DND-41 (cell line): Measurements from ENCODE around the gene CDC42SE2.

Experiments
- ATAC-seq: fragments of 200-7000 bp; cut with Tn5 transposase; 3 replicates; pipeline ENCODE4 v1.9.1; 2021; ENCODE audit warnings: low read depth; ENCODE audit not compliant: insufficient read depth
- DNase-seq: peaks from one replicate; pipeline ENCODE4 v3.0.0-alpha.2; 2020
- H2AFZ ChIP-seq: 2 replicates; pipeline ENCODE4 v1.6.0; 2012; ENCODE audit warnings: low read depth, low read length
- H3K27ac ChIP-seq: 2 replicates; pipeline ENCODE4 v1.5.1; 2012; ENCODE audit warnings: low read length, inconsistent platforms
- H3K27me3 ChIP-seq: fragments of 200-600 bp; sonication (generic); 2 replicates; pipeline ENCODE4 v1.6.0; 2012; ENCODE audit warnings: low read length, mild to moderate bottlenecking, inconsistent platforms; ENCODE audit not compliant: insufficient read depth, poor library complexity
- H3K36me3 ChIP-seq: 2 replicates; pipeline ENCODE4 v1.5.1; 2012; ENCODE audit warnings: low read length, inconsistent platforms; ENCODE audit not compliant: insufficient read depth
- H3K4me1 ChIP-seq: 2 replicates; pipeline ENCODE4 v1.5.1; 2012; ENCODE audit warnings: mild to moderate bottlenecking, low read length; ENCODE audit not compliant: insufficient read depth
- H3K4me2 ChIP-seq: 2 replicates; pipeline ENCODE4 v1.6.0; 2012; ENCODE audit warnings: mild to moderate bottlenecking, moderate library complexity, low read length, inconsistent platforms; ENCODE audit not compliant: insufficient read depth
- H3K4me3 ChIP-seq, 2 experiments: fragments of 200-600 bp in 1 of 2; shearing (Covaris generic) in 1 of 2; 2 replicates each; pipeline ENCODE4 v1.5.1; 2012 to 2016; ENCODE audit warnings: inconsistent platforms in 2 of 2, low read length in 2 of 2, mild to moderate bottlenecking in 2 of 2, low read depth in 1 of 2, moderate library complexity in 1 of 2
- H3K79me2 ChIP-seq: 2 replicates; pipeline ENCODE4 v1.6.0; 2012; ENCODE audit warnings: low read length, inconsistent platforms; ENCODE audit not compliant: insufficient read depth
- H3K9ac ChIP-seq: 2 replicates; pipeline ENCODE4 v1.6.0; 2012; ENCODE audit warnings: low read depth, mild to moderate bottlenecking, inconsistent platforms, low read length, moderate library complexity
- H3K9me3 ChIP-seq: 2 replicates; pipeline ENCODE4 v1.5.1; 2012; ENCODE audit warnings: low read length, moderate library complexity, mild to moderate bottlenecking, inconsistent platforms; ENCODE audit not compliant: insufficient read depth, severe bottlenecking
- H4K20me1 ChIP-seq: 2 replicates; pipeline ENCODE4 v1.6.0; 2012; ENCODE audit warnings: low read length; ENCODE audit not compliant: insufficient read depth
- CTCF ChIP-seq: IDR thresholded peaks from 2 replicates; pipeline ENCODE4 v1.5.1; 2012; ENCODE audit warnings: borderline replicate concordance, low read length, moderate library complexity, mild to moderate bottlenecking; ENCODE audit not compliant: poor library complexity, severe bottlenecking; ENCODE audit errors: extremely low read depth
- EZH2 ChIP-seq: IDR thresholded peaks from 3 replicates; pipeline ENCODE4 v1.6.1; 2012; ENCODE audit warnings: borderline replicate concordance, low read depth, mild to moderate bottlenecking, moderate library complexity, low read length, inconsistent platforms; ENCODE audit not compliant: severe bottlenecking

Gene CDC42SE2

GRCh38 chr5:131368866-131369265 lies 105.0 kb downstream of the CDC42SE2 start:
- ATAC-seq (no peak), DNase-seq (no peak)
- H3K4me2 ChIP-seq = no peak overlapping the region
- 0 out of 2 replicates have a peak, but pooled peaks cover 3% of the 10 kb centered on the region for H3K4me1 ChIP-seq
- H3K36me3 ChIP-seq = peaks cover 15% of the 10 kb centered on the region
- H3K27me3 ChIP-seq = no peaks in the 10 kb centered on the region
- H3K9ac ChIP-seq = no peak overlapping the region
- no peak overlapping the region for H2AFZ ChIP-seq
- 0 out of 4 replicates have a peak overlapping the region, but pooled peaks of 1 of the 2 experiments have one; percentile 3 for H3K4me3 ChIP-seq
- H3K79me2 ChIP-seq = peaks cover 86% of the 10 kb centered on the region
- TF ChIP-seq EZH2 (no peak), CTCF (no peak)
- H3K9me3 ChIP-seq = no peaks in the 10 kb centered on the region
- H3K27ac ChIP-seq = no peak overlapping the region
- peaks cover 18% of the 10 kb centered on the region; the same call in 1 of the 2 replicates for H4K20me1 ChIP-seq

DNA sequence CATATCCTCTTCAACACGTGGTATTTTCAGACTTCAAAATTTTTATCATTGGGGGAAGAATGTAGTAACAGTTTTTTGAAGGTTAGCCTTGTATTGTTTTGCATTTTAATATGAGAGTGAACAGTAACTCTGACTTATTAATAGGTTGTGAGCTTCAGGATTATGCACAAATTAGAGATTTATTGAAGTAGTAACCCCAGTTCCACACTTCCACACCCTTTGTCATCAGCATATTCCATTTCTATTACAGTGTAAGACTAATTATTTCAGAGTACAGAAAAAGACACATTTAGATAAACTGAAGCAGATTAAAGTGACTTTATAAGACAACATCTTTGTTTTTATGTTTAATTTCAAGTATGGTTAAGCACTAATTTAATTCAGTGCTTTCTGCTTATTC lies 105.7 kb downstream of the CDC42SE2 start:
- DNase-seq = no peak

DNA sequence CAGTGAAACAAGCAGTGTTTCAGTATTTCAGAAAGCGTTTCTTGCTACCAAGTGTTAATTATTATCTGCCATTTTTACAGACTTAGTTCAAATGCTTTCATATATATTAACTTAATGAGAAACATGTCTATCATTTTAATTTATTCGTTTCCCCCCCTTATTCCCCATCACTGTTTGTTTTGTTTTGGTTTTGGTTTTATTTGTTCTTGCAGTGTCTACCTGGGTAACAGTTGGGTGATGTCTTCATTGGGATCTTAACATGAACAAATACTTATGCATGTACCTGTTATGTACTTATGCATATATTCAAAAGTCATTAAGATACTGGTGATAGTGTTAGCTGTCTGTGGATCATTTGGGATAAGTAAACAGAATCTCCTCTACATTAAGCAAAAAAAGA lies 108.0 kb downstream of the CDC42SE2 start:
- Histone ChIP-seq H3K4me1 (no peaks in the 10 kb centered on the region), H2AFZ (no peak overlapping the region), H3K27ac (no peak overlapping the region), H3K36me3 (0 out of 2 replicates have a peak, but pooled peaks cover 3% of the 10 kb centered on the region), H3K79me2 (peaks cover 88% of the 10 kb centered on the region), H3K27me3 (no peaks in the 10 kb centered on the region), H3K9ac (no peak overlapping the region), H4K20me1 (peaks cover 13% of the 10 kb centered on the region; the same call in 1 of the 2 replicates), H3K4me3 (no peak overlapping the region), H3K4me2 (no peak overlapping the region), H3K9me3 (no peaks in the 10 kb centered on the region)
- TF ChIP-seq EZH2 (no peak), CTCF (no peak)
- ATAC-seq = no peak
- DNase-seq = no peak

More for the DNA sequence above, 105.7 kb downstream of the CDC42SE2 start:
- no peak for ATAC-seq
- H3K4me3 ChIP-seq = no peak overlapping the region
- H3K4me1 ChIP-seq = 0 out of 2 replicates have a peak, but pooled peaks cover under 1% of the 10 kb centered on the region
- H3K9ac ChIP-seq = no peak overlapping the region
- H3K36me3 ChIP-seq = peaks cover 8% of the 10 kb centered on the region; the same call in 1 of the 2 replicates
- H3K4me2 ChIP-seq = no peak overlapping the region
- H3K79me2 ChIP-seq = peaks cover 84% of the 10 kb centered on the region
- H3K27ac ChIP-seq = no peak overlapping the region
- H3K9me3 ChIP-seq = no peaks in the 10 kb centered on the region
- H3K27me3 ChIP-seq = no peaks in the 10 kb centered on the region
- H4K20me1 ChIP-seq = peaks cover 12% of the 10 kb centered on the region; the same call in 1 of the 2 replicates
- no peak overlapping the region for H2AFZ ChIP-seq
- TF ChIP-seq EZH2 = no peak
- TF ChIP-seq CTCF = no peak

DNA sequence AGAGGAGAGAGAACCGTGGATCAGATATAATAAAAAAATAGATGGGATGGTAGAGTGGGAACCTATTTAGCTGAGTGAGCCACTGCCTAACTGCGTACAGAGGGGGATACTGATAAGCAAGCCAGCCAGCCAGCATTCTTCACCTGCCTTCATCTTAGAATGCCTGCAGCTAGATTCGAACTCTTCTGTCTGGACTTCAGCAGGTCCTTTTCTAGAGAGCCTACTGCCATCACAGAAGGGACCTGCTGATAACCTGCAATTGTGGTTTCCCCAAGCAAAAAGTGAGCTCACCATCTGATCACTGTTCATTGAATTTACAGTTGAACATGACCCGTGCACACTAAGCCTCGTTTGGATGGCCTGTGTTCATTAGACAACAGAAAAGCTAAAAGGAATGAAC lies 109.4 kb downstream of the CDC42SE2 start:
- Histone ChIP-seq H3K79me2 (peaks cover 90% of the 10 kb centered on the region), H3K9ac (no peak overlapping the region), H2AFZ (no peak overlapping the region), H3K4me3 (no peak overlapping the region), H3K9me3 (no peaks in the 10 kb centered on the region), H3K4me1 (no peaks in the 10 kb centered on the region), H3K27ac (no peak overlapping the region), H3K36me3 (0 out of 2 replicates have a peak, but pooled peaks cover 3% of the 10 kb centered on the region), H3K4me2 (no peak overlapping the region), H4K20me1 (peaks cover 12% of the 10 kb centered on the region; the same call in 1 of the 2 replicates), H3K27me3 (no peaks in the 10 kb centered on the region)
- DNase-seq (no peak), ATAC-seq (no peak)
- TF ChIP-seq EZH2 = no peak
- no peak for TF ChIP-seq CTCF
